Measurements from ENCODE around the gene PPP6R2.

Gene PPP6R2

GRCh38 chr22:50483556-50483955, 140.4 kb downstream of the PPP6R2 start:
- no peak for DNase-seq (ENCODE audit: low read depth)
- no peak overlapping the region for H3K4me3 ChIP-seq (ENCODE audit: low read depth, low read length)

GRCh38 chr22:50483977-50484853, 141.1 kb downstream of the PPP6R2 start:
- no peak for TF ChIP-seq MYC (IDR thresholded peaks at IDR 0.05; ENCODE audit: low read depth, low read length)
- TF ChIP-seq CTCF (IDR thresholded peaks at IDR 0.05; ENCODE audit: low read depth, low read length): no peak
- no peak for TF ChIP-seq MAX (IDR thresholded peaks at IDR 0.05; ENCODE audit: low read depth, low read length)
- no peak for TF ChIP-seq POLR2A (IDR thresholded peaks at IDR 0.05; ENCODE audit: extremely low read depth, insufficient read length)
- no peak overlapping the region for H3K4me3 ChIP-seq (ENCODE audit: low read depth, low read length)
- no peak for DNase-seq (ENCODE audit: low read depth)

More at GRCh38 chr22:50483556-50483955, 140.4 kb downstream of the PPP6R2 start:
- no peak for TF ChIP-seq POLR2A (IDR thresholded peaks at IDR 0.05; ENCODE audit: extremely low read depth, insufficient read length)
- no peak for TF ChIP-seq CTCF (IDR thresholded peaks at IDR 0.05; ENCODE audit: low read depth, low read length)
- no peak for TF ChIP-seq MAX (IDR thresholded peaks at IDR 0.05; ENCODE audit: low read depth, low read length)
- TF ChIP-seq MYC (IDR thresholded peaks at IDR 0.05; ENCODE audit: low read depth, low read length): no peak

GRCh38 chr22:50485221-50486131, 142.3 kb downstream of the PPP6R2 start:
- DNase-seq (ENCODE audit: low read depth): no peak
- TF ChIP-seq CTCF (IDR thresholded peaks at IDR 0.05; ENCODE audit: low read depth, low read length) (no peak), POLR2A (IDR thresholded peaks at IDR 0.05; ENCODE audit: extremely low read depth, insufficient read length) (no peak), MYC (IDR thresholded peaks at IDR 0.05; ENCODE audit: low read depth, low read length) (no peak), MAX (IDR thresholded peaks at IDR 0.05; ENCODE audit: low read depth, low read length) (no peak)
- no peak overlapping the region for H3K4me3 ChIP-seq (ENCODE audit: low read depth, low read length)

GRCh38 chr22:50486561-50487289, 143.6 kb downstream of the PPP6R2 start, which contains the start of gene MIOX:
TSS of gene MIOX (plus strand) at chr22:50486859. CDS start at chr22:50486898, 39 bp downstream.
- no peak for DNase-seq (ENCODE audit: low read depth)
- no peak within 1 kb of the TSS for H3K4me3 ChIP-seq (ENCODE audit: low read depth, low read length)
- no peak for TF ChIP-seq MAX (IDR thresholded peaks at IDR 0.05; ENCODE audit: low read depth, low read length)
- no peak for TF ChIP-seq POLR2A (IDR thresholded peaks at IDR 0.05; ENCODE audit: extremely low read depth, insufficient read length)
- TF ChIP-seq CTCF (IDR thresholded peaks at IDR 0.05; ENCODE audit: low read depth, low read length): no peak
- no peak for TF ChIP-seq MYC (IDR thresholded peaks at IDR 0.05; ENCODE audit: low read depth, low read length)

All from NB4 (cell line).